Astrocyte of the spinal cord (primary cell): Measurements from ENCODE around the gene AQP1.

ENCODE experiments used
- DNase-seq: peaks from one replicate; pipeline ENCODE4 v3.0.0; 2011; ENCODE audit warnings: low read depth, low spot score
- H3K4me3 ChIP-seq: 2 replicates; pipeline ENCODE4 v1.5.1; 2011; ENCODE audit warnings: low read depth, mild to moderate bottlenecking, low read length, moderate library complexity
- CTCF ChIP-seq: IDR thresholded peaks from 2 replicates; pipeline ENCODE4 v1.5.1; 2012; ENCODE audit warnings: low read depth, mild to moderate bottlenecking, low read length, inconsistent platforms
- in situ Hi-C: cut with HindIII; loops from 2 replicates; pipeline ENCODE4 v1.10.0; 2017; ENCODE audit warnings: low sequenced_read_pairs

AQP1 gene

GRCh38 chr7:30956704-30957103 lies 45.1 kb downstream of the AQP1 start:
- in situ Hi-C loops = no loop called here
- H3K4me3 ChIP-seq = no peak overlapping the region
- TF ChIP-seq CTCF = no peak
- DNase-seq = no peak

GRCh38 chr7:30963842-30964241 lies 52.2 kb downstream of the AQP1 start, which contains the start of gene GHRHR:
GHRHR (plus strand) TSS chr7:30963953; CDS start chr7:30964069, 116 bp downstream.
- TF ChIP-seq CTCF = no peak
- DNase-seq = no peak
- in situ Hi-C loops = no loop called here
- no peak within 1 kb of the TSS for H3K4me3 ChIP-seq

- DNase-seq = no peak
- H3K4me3 ChIP-seq = no peak overlapping the region
- in situ Hi-C loops = no loop called here
- no peak for TF ChIP-seq CTCF
These were observed 53.7 kb downstream of the AQP1 start for GRCh38 chr7:30965372-30965771.

- DNase-seq = no peak
- H3K4me3 ChIP-seq = no peak overlapping the region
- in situ Hi-C loops = no loop called here
- TF ChIP-seq CTCF = no peak
These were observed 54.2 kb downstream of the AQP1 start for GRCh38 chr7:30965883-30966282.

- no peak overlapping the region for H3K4me3 ChIP-seq
- in situ Hi-C loops = no loop called here
- DNase-seq = no peak
- TF ChIP-seq CTCF = no peak
These were observed 56.6 kb downstream of the AQP1 start for GRCh38 chr7:30968294-30968693.

- in situ Hi-C loops = no loop called here
- no peak for DNase-seq
- H3K4me3 ChIP-seq = no peak overlapping the region
- TF ChIP-seq CTCF = no peak
These were observed 57.3 kb downstream of the AQP1 start for GRCh38 chr7:30968747-30969603.

- DNase-seq = no peak
- no peak overlapping the region for H3K4me3 ChIP-seq
- in situ Hi-C loops = no loop called here
- no peak for TF ChIP-seq CTCF
These were observed 57.9 kb downstream of the AQP1 start for GRCh38 chr7:30969604-30969970.
